Measurements from ENCODE around the gene RNF144B. TPM values are rescaled to one million over a fixed set of nuclear protein-coding genes. Genes with fewer than 3 reads are reported as not detected.

The RNF144B gene
- total and polyA plus RNA-seq, 5 donors = 7.1 to 17.3 (median 14.6) TPM

- DNase-seq (peak in 1 of 3 donors; percentile 28), ATAC-seq (no peak)
- 88% methylated on average over 2 of the region's 2 CpGs for WGBS
Measured at GRCh38 chr6:18510644-18511033, 123.5 kb downstream of the RNF144B start.

GRCh38 chr6:18511211-18511610, 124.1 kb downstream of the RNF144B start:
- intact Hi-C loops (cut with DNase I) = no loop called here

More at GRCh38 chr6:18510644-18511033, 123.5 kb downstream of the RNF144B start:
- H3K27me3 ChIP-seq (ENCODE audit: control insufficient read depth, insufficient read depth) = no peaks in the 10 kb centered on the region
- no peaks in the 10 kb centered on the region for H3K4me1 ChIP-seq (ENCODE audit: control insufficient read depth, insufficient read depth, low read length)
- H3K4me3 ChIP-seq (ENCODE audit: low read length) = no peak overlapping the region
- H3K27ac ChIP-seq (ENCODE audit: low read length) = no peak overlapping the region
- intact Hi-C loops (cut with DNase I) = no loop called here
- H3K9me3 ChIP-seq (ENCODE audit: control insufficient read depth, low read length) = no peaks in the 10 kb centered on the region

GRCh38 chr6:18513253-18513798, 126.2 kb downstream of the RNF144B start:
- no peaks in the 10 kb centered on the region for H3K27me3 ChIP-seq (ENCODE audit: control insufficient read depth, insufficient read depth)
- no peak overlapping the region for H3K27ac ChIP-seq (ENCODE audit: low read length)
- WGBS = 82% methylated on average over 2 of the region's 2 CpGs
- no peak for DNase-seq
- ATAC-seq = no peak
- no peaks in the 10 kb centered on the region for H3K9me3 ChIP-seq (ENCODE audit: control insufficient read depth, low read length)
- intact Hi-C loops (cut with DNase I) = no loop called here
- no peaks in the 10 kb centered on the region for H3K4me1 ChIP-seq (ENCODE audit: control insufficient read depth, insufficient read depth, low read length)
- H3K4me3 ChIP-seq (ENCODE audit: low read length) = no peak overlapping the region

More at GRCh38 chr6:18511211-18511610, 124.1 kb downstream of the RNF144B start:
- no peak for ATAC-seq
- Histone ChIP-seq H3K27me3 (ENCODE audit: control insufficient read depth, insufficient read depth) (no peaks in the 10 kb centered on the region), H3K4me3 (ENCODE audit: low read length) (no peak overlapping the region), H3K4me1 (ENCODE audit: control insufficient read depth, insufficient read depth, low read length) (no peaks in the 10 kb centered on the region), H3K9me3 (ENCODE audit: control insufficient read depth, low read length) (no peaks in the 10 kb centered on the region), H3K27ac (ENCODE audit: low read length) (no peak overlapping the region)
- no peak for DNase-seq
- 74% methylated on average over 8 of the region's 8 CpGs for WGBS

- DNase-seq = no peak
- WGBS = 96% methylated on average over 7 of the region's 7 CpGs
- intact Hi-C loops (cut with DNase I) = no loop called here
Measured at GRCh38 chr6:18514180-18514579, 127.0 kb downstream of the RNF144B start.

GRCh38 chr6:18515767-18516166, 128.6 kb downstream of the RNF144B start:
- DNase-seq (no peak), ATAC-seq (no peak)
- H3K9me3 ChIP-seq (ENCODE audit: control insufficient read depth, low read length) = no peaks in the 10 kb centered on the region
- H3K4me1 ChIP-seq (ENCODE audit: control insufficient read depth, insufficient read depth, low read length) = no peaks in the 10 kb centered on the region
- intact Hi-C loops (cut with DNase I) = no loop called here
- no peak overlapping the region for H3K4me3 ChIP-seq (ENCODE audit: low read length)
- 76% methylated on average over 1 of the region's 1 CpG for WGBS
- H3K27me3 ChIP-seq (ENCODE audit: control insufficient read depth, insufficient read depth) = no peaks in the 10 kb centered on the region
- no peak overlapping the region for H3K27ac ChIP-seq (ENCODE audit: low read length)

More at GRCh38 chr6:18514180-18514579, 127.0 kb downstream of the RNF144B start:
- Histone ChIP-seq H3K27me3 (ENCODE audit: control insufficient read depth, insufficient read depth) (no peaks in the 10 kb centered on the region), H3K4me1 (ENCODE audit: control insufficient read depth, insufficient read depth, low read length) (no peaks in the 10 kb centered on the region), H3K9me3 (ENCODE audit: control insufficient read depth, low read length) (no peaks in the 10 kb centered on the region), H3K27ac (ENCODE audit: low read length) (no peak overlapping the region), H3K4me3 (ENCODE audit: low read length) (no peak overlapping the region)
- ATAC-seq = no peak

Other genes with a start within 250 kb of the RNF144B start
- gene TPMT, start 232.3 kb upstream of the RNF144B start, total RNA-seq = 10 to 100 TPM; 12.3 to 16.5 (median 13.5) TPM
- gene TPMT, start 232.3 kb upstream of the RNF144B start, polyA plus RNA-seq = 18.1 TPM
- 10 to 100 TPM in 3 of 4 donors, 1 to 10 TPM in 1; 9.8 to 14.9 (median 14.6) TPM for gene KDM1B, start 231.9 kb upstream of the RNF144B start, total RNA-seq
- gene KDM1B, start 231.9 kb upstream of the RNF144B start, polyA plus RNA-seq = 4.0 TPM
- gene DEK, start 122.8 kb upstream of the RNF144B start, total RNA-seq = 10 to 100 TPM; 82.5 to 97.9 (median 89.1) TPM
- gene DEK, start 122.8 kb upstream of the RNF144B start, polyA plus RNA-seq = 49.9 TPM